GM19099 (cell line): Measurements from ENCODE around the gene SYT6.

Experiments used
- POLR2A ChIP-seq: IDR thresholded peaks from 3 replicates; pipeline ENCODE4 v1.6.1; 2011; ENCODE audit warnings: low read depth; ENCODE audit not compliant: insufficient read length; ENCODE audit errors: extremely low read depth

Gene SYT6

DNA sequence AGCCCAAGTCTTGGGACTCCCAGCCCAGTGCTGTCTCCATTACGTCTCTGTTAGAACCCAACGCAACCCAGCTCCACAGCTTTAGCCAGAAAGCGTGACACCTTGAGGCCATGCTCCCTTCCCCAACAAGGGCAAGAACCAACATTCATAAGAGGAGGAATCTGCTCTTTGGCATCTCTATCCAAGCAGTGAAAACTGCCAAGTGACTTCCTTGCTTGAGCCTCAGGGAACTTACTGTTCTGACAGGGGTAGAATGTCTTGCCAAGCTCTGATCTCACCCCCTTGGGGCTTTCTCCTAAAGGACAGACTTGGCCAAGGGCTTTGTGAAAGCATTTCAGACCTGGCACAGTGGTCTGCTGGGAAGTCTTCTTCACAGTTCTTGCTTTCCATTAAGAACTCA lies 56.6 kb downstream of the SYT6 start:
- no peak for TF ChIP-seq POLR2A

DNA sequence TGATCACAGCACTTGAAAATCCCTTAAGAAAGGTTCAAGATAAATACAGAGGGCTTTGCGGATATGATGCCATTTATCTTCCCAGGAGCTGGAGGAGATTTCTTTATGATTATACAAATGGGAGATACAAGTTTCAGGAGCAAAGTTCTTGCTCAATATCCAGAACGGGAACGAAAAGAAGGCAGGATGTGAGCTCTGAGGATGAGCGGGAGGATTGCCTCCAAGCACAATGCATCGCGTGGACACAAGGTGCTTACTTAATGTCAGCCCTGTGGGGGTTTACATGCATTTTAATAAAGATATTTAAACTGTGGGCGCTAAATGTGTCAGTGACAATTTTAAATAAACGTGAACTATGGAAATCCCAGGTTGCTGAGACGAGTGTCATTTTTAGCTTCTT lies 59.0 kb downstream of the SYT6 start:
- TF ChIP-seq POLR2A: no peak

DNA sequence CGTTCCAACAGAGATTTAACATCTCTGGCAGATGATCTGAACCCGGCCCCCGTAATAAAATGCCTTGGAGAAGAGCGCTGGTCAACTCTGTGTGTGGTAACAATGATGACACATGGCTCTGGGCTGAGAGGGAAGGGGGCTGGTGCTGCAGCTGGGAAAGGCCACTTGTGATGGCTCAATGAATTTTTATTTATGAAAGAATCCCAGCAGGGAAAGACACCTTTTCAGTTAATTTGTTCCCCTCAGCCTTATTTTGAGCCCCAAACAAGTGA lies 59.4 kb downstream of the SYT6 start:
- TF ChIP-seq POLR2A: no peak

GRCh38 chr1:114093624-114094362 lies 59.9 kb downstream of the SYT6 start:
- no peak for TF ChIP-seq POLR2A

DNA sequence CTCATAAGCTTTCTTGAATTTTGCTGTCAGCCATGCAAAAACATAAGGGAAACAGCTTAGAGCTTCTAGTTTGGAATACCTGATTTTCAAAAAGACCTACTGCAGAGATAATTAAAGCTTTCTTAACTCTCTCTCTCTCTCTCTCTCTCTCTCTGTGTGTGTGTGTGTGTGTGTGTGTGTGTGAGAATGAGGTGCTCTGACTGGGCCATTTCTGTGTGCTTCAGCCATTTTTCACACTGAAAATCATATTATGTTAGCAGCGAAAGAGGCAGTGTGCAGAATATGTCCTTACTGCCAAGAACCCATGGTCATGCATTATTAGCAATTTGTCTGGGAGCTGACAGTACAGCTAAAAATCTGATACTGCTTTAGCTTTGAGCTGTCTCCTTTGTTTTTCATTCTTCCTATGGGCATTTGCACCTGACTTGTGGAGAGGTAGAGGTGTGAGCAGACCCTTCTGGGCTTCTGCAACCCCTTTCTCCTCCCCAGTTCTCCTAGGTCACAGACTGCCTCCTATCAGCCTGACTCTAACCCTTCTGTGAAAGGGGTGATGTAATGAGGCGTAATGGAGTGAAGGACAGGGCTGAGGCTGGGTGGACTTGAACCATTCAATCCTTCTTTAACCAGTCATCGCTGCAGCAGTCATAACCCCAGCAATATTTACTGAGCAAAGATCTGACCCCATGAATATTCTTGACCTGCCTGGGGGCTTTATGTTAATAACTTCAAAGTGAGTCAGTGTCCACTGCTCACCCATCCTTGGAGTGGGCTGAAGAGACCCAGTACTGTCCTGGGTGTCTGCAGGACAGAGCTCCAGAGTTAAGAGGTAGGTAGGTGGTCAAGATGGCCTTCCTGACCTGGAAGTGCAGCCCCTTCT lies 61.2 kb downstream of the SYT6 start:
- TF ChIP-seq POLR2A: no peak

GRCh38 chr1:114091711-114092110 lies 62.0 kb downstream of the SYT6 start:
- TF ChIP-seq POLR2A: no peak

DNA sequence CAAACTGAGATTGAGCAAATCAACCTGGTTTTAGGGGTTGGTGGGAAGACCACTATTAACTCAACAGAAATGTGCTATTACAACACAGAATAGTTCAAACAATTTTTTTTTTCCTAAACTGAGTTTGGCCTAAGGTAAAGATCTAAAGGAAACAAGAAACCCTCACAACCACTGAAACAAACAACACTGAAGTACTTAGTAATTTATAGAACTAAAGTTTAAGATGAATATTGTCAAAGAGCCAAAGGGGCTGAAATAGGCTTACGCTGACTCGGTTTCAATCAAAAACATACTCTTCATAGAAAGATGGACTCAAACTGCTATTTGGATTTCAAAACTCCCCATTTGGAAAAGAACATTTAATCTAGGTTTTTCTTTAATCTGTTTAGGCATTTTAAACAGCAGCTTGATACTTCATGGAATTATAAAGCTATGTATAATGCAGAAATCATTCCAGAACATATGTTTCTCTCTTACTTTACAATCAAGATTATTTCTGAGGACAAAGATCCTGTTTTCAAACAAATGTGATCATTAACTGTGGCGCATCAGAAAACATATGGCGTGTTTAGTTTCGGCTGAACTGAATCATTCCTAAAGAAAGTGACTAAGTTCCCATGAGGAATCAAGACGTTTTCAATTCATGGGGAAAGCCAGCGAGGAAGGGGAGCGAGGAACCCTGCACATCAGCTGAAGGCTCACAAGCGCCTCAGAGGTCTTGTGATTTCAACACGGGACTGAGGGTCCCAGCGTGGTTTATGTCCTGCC lies 62.7 kb downstream of the SYT6 start:
- TF ChIP-seq POLR2A: no peak

DNA sequence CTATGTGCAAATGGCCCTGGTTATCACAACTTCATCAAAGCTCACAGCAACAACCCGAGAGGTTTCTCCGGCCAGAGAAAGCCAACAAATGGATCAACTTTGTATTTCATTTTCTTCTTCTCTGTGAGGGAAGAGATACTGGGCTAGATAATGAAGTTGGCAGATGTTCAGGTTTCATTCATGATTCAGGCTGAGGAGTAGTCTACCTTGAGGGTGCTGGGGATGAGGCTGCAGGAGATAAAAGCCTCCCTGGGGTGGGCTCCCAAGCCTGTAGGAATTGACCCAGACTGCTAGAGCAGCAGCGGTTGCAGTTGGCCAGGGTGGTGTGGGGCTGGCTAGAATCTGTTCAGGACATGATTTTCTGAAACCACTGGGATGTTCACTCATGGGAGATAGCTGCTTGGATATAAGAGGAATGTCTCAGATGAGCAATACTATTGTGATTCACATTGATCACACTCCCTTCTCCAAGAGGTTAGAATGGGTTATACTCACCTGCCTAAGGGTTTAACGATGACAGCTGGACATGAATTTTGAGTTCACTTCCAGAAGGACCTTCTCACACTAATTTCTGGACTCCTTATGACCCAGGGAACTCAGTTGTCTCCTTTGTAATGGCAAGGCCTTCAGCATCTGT lies 64.0 kb downstream of the SYT6 start:
- no peak for TF ChIP-seq POLR2A

GRCh38 chr1:114088392-114089299 lies 65.0 kb downstream of the SYT6 start:
- TF ChIP-seq POLR2A: no peak

GRCh38 chr1:114087495-114087894 lies 66.2 kb downstream of the SYT6 start:
- no peak for TF ChIP-seq POLR2A

- no peak for TF ChIP-seq POLR2A
Observed at GRCh38 chr1:114086601-114087368, 66.9 kb downstream of the SYT6 start.

- no peak for TF ChIP-seq POLR2A
Observed at GRCh38 chr1:114082867-114083585, 70.6 kb downstream of the SYT6 start.

- TF ChIP-seq POLR2A: no peak
Observed at GRCh38 chr1:114082304-114082630, 71.4 kb downstream of the SYT6 start.
